GM23338 (cell line): ENCODE results near the gene TNFAIP3.

Source experiments
- CREB1 ChIP-seq: fragments of 250-450 bp; sonication (Bioruptor Pico); IDR thresholded peaks from 2 replicates; pipeline ENCODE4 v1.5.0; 2020; ENCODE audit warnings: low read depth, mild to moderate bottlenecking, moderate library complexity
- CTCF ChIP-seq, 2 experiments: fragments of 200-600 bp in 1 of 2; sonication (generic) in 1 of 2; conservative IDR thresholded peaks; 2 replicates each; pipeline versions ENCODE4 v1.5.1 to v1.6.1; 2016 to 2017; ENCODE audit warnings: antibody characterized with exemption in 2 of 2, low read depth in 2 of 2, mild to moderate bottlenecking in 2 of 2, moderate library complexity in 1 of 2
- ETS1 ChIP-seq: IDR thresholded peaks from 2 replicates; pipeline ENCODE4 v1.6.1; 2016; ENCODE audit warnings: antibody characterized with exemption
- EZH2 ChIP-seq: fragments of 200-600 bp; sonication (generic); IDR thresholded peaks from one replicate; pipeline ENCODE4 v1.8.0; 2017; ENCODE audit warnings: antibody characterized with exemption, mild to moderate bottlenecking, low read depth; ENCODE audit not compliant: unreplicated experiment
- EZH2phosphoT487 ChIP-seq: fragments of 200-600 bp; sonication (generic); IDR thresholded peaks from one replicate; pipeline ENCODE4 v1.8.1; 2018; ENCODE audit warnings: antibody characterized with exemption; ENCODE audit not compliant: unreplicated experiment
- JUNB ChIP-seq: IDR thresholded peaks from one replicate; pipeline ENCODE4 v1.6.1; 2016; ENCODE audit warnings: antibody characterized with exemption; ENCODE audit not compliant: unreplicated experiment
- POLR2AphosphoS5 ChIP-seq: IDR thresholded peaks from 2 replicates; pipeline ENCODE4 v1.6.1; 2016; ENCODE audit warnings: antibody characterized with exemption, low read depth
- REST ChIP-seq: IDR thresholded peaks from one replicate; pipeline ENCODE4 v1.6.1; 2018; ENCODE audit warnings: antibody characterized with exemption; ENCODE audit not compliant: unreplicated experiment
- STAT1 ChIP-seq: IDR thresholded peaks from one replicate; pipeline ENCODE4 v1.6.1; 2016; ENCODE audit warnings: antibody characterized with exemption; ENCODE audit not compliant: unreplicated experiment
- ZNF114 ChIP-seq: fragments of 250-450 bp; sonication (Bioruptor Pico); IDR thresholded peaks from 2 replicates; pipeline ENCODE4 v1.5.0; 2020; ENCODE audit warnings: mild to moderate bottlenecking, moderate library complexity
- ZNF331 ChIP-seq: fragments of 250-450 bp; sonication (Bioruptor Pico); IDR thresholded peaks from 2 replicates; pipeline ENCODE4 v1.5.0; 2020; ENCODE audit warnings: low read depth, mild to moderate bottlenecking, moderate library complexity

- TF ChIP-seq POLR2AphosphoS5: no peak
- no peak for TF ChIP-seq CTCF (conservative IDR thresholded peaks at IDR 0.05; ENCODE audit: low read depth in 2 of 2)
- no peak for TF ChIP-seq ZNF331 (CRISPR knock-in tag)
- no peak for TF ChIP-seq EZH2
- TF ChIP-seq REST: no peak
- no peak for TF ChIP-seq JUNB
- TF ChIP-seq ETS1: no peak
- TF ChIP-seq EZH2phosphoT487: no peak
- TF ChIP-seq STAT1: no peak
- TF ChIP-seq CREB1 (CRISPR knock-in tag): no peak
- TF ChIP-seq ZNF114: no peak
Observed at GRCh38 chr6:137862419-137863090, 4.5 kb upstream of the TNFAIP3 start.
